Measurements from ENCODE around the gene CATSPERD. TPM values are rescaled to one million over a fixed set of nuclear protein-coding genes. Genes with fewer than 3 reads are reported as not detected.

The CATSPERD gene
- total RNA-seq, 2 donors from 2014 or later = 0.41 TPM; not detected in 1

DNA sequence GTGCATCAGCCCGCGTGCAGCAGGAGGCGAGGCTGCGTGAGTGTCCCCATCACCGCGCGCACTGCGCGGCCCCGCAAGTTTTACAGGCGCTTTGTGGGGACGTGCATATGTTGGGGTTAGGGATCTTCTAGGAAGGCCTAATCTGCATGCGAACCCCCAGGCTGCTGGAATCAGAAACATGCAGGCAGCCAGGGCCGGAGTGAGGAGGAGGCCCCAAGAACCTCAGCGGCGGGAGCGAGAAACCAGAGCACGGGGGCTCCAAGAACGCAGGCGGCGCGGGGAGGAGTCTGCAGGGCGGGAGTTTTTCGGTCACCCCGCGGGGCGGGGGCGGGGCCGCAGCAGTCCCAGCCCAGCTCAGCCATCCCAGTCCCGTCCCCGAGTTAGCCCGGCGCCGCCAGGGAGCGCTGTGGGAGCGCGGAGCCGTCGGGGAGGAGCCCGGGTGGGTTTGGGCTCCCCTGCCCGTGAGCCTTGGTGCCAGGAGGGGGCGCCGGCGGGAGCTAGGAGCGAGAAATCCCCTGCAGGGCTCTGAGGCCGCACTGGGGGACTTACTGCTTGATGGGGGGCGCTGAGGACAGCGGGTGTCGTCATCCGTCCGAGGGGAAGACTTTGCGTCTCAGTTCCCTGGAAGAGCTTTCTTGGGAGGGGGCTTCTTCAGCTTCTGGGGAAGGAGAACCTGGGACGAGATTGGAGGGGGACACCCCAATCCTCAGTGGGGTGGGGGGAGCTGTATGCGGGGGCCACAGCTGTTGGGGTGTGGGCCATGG, 83.5 kb downstream of the CATSPERD start:
- H3K36me3 ChIP-seq = no peaks in the 10 kb centered on the region
- TF ChIP-seq, protein P1, sequence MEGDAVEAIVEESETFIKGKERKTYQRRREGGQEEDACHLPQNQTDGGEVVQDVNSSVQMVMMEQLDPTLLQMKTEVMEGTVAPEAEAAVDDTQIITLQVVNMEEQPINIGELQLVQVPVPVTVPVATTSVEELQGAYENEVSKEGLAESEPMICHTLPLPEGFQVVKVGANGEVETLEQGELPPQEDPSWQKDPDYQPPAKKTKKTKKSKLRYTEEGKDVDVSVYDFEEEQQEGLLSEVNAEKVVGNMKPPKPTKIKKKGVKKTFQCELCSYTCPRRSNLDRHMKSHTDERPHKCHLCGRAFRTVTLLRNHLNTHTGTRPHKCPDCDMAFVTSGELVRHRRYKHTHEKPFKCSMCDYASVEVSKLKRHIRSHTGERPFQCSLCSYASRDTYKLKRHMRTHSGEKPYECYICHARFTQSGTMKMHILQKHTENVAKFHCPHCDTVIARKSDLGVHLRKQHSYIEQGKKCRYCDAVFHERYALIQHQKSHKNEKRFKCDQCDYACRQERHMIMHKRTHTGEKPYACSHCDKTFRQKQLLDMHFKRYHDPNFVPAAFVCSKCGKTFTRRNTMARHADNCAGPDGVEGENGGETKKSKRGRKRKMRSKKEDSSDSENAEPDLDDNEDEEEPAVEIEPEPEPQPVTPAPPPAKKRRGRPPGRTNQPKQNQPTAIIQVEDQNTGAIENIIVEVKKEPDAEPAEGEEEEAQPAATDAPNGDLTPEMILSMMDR (IDR thresholded peaks at IDR 0.05) = peak; percentile 68
- no peak for ATAC-seq (ENCODE audit: insufficient number of reproducible peaks, low FRiP score, low read depth)
- peak overlapping the region; percentile 61 for H3K4me3 ChIP-seq
- no peak for DNase-seq (ENCODE audit: low spot score)
- no peaks in the 10 kb centered on the region for H3K9me3 ChIP-seq
- peaks cover 4 to 7% of the 10 kb centered on the region in 2 donors for H3K4me1 ChIP-seq (ENCODE audit: control insufficient read depth in 1 of 2, low read depth in 2 of 2)
- H3K27me3 ChIP-seq (replicated peaks; ENCODE audit: insufficient read depth) = peaks cover 16% of the 10 kb centered on the region
- H3K27ac ChIP-seq = peak overlapping the region in 1 of 2 donors; percentile 34

DNA sequence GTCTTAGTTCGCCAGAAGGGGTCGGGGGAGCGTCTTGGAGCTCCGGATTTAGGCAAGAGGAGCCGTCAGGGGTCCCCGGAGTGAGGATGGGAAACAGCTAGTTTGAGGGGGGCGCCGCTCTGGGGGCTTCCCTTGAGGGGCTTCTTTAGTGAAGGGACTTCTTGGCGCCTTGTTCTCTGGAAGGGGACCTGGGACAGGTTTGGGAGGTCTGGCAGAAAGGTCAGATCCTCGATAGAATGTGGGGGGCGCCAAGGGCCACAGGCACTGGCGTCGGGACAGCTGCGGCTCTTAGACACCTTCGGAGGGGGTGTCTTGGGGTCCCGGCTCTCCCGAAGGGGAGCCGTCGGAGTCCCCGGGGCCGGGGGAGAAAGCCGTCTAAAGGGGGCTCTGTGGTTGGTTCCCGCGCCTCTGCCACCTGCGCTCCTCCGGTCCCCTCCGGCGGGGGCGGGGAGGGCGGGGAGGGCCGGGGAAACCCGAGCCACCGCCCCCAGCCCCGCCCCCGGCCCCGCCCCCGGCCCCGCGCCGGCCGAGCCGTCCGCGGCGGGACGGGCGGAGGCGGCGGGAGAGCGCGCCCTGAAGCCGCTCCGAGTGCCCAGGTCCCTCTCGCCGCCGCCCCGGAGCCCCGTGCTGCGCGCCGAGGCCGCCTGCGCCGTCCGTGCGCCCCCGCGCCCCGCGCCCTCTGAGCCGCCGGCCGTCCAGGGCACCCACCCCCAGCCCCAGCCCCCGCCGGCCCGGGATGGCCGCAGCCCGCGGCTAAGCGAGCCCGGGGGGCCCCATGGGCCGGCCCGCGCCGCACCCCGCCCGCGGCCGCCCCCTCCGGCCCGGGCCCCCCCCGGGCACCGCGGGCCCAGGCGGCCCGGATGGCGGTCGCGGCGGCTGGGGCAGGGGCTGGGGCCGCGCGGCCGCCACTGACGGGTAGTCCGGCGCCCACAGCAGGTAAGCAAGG, 84.4 kb downstream of the CATSPERD start, which contains the start of gene NRTN:
Gene NRTN, plus strand, starts transcription at position 552 of the 946 bp plus-strand sequence. CDS start 19,099 bp downstream, outside the sequence.
- Histone ChIP-seq H3K36me3 (no peaks in the 10 kb centered on the region), H3K27ac (peak within 1 kb of the TSS in 1 of 2 donors; percentile 34), H3K27me3 (replicated peaks; ENCODE audit: insufficient read depth) (peaks cover 16% of the 10 kb centered on the region), H3K9me3 (no peaks in the 10 kb centered on the region), H3K4me3 (peak within 1 kb of the TSS; percentile 61), H3K4me1 (ENCODE audit: control insufficient read depth in 1 of 2, low read depth in 2 of 2) (peaks cover 4 to 7% of the 10 kb centered on the region in 2 donors)
- ATAC-seq (ENCODE audit: insufficient number of reproducible peaks, low FRiP score, low read depth) = no peak
- TF ChIP-seq, protein P1 (IDR thresholded peaks at IDR 0.05) = no peak
- DNase-seq (ENCODE audit: low spot score) = no peak

DNA sequence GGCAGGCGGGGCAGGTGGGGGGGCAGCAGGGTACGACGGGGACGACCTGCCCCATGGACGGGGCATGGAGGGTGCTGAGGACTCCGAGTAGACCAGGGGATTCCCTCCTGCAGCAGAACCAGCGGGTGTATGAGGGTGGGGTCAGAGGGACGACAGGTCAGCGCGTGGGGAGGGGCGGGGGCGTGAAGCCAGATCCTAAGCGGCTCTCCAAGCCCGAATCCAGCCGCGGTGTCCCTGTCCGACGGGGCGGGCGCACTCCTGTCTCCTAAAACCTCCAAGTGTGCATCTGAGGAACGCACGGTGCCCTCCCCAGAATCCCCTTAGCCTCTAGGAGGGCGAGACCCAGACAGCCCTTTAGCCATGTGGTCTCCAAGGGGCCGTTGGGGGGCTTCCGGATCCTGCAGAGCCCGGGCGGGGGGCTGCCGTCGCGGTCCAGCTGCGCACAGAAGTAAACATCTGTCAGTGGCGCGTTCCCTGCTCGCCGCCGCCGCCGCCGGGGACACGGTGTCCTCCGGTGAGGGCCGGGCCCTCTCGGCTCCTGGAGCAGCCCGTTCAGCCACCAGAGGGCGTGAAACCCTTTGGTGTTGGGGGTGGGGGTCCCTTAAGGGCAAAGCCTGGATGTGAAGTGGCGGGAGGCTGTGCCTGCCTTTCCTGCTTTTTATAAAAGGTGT, 85.2 kb downstream of the CATSPERD start:
- Histone ChIP-seq H3K4me1 (ENCODE audit: control insufficient read depth in 1 of 2, low read depth in 2 of 2) (peaks cover 4 to 7% of the 10 kb centered on the region in 2 donors), H3K9me3 (no peaks in the 10 kb centered on the region), H3K27ac (no peak overlapping the region), H3K27me3 (replicated peaks; ENCODE audit: insufficient read depth) (peaks cover 16% of the 10 kb centered on the region), H3K36me3 (no peaks in the 10 kb centered on the region), H3K4me3 (no peak overlapping the region)
- ATAC-seq (ENCODE audit: insufficient number of reproducible peaks, low FRiP score, low read depth) = no peak
- no peak for DNase-seq (ENCODE audit: low spot score)
- TF ChIP-seq, protein P1 (IDR thresholded peaks at IDR 0.05) = peak; percentile 47

DNA sequence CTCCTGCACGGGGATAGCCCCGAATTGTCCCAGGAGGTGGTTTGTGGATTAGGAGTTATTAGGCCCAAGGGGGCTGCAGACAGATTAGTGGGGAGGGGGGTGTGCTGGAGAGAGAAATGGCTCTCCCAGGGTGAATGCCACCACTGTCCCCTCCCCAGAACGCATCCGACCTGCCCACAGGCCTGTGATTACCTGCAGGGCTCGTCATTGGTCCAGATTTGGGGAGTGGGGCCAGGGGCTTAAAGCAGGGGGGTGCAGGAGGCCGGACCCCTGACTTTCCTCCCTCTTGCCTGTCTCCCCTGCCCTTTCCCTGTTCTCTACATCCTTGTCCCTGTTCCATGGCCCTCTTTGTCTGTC, 85.7 kb downstream of the CATSPERD start:
- H3K4me3 ChIP-seq = no peak overlapping the region

More for the DNA sequence above, 85.7 kb downstream of the CATSPERD start:
- TF ChIP-seq, protein P1 (IDR thresholded peaks at IDR 0.05) = no peak
- ATAC-seq (ENCODE audit: insufficient number of reproducible peaks, low FRiP score, low read depth) (no peak), DNase-seq (ENCODE audit: low spot score) (no peak)
- H3K27ac ChIP-seq = no peak overlapping the region
- no peaks in the 10 kb centered on the region for H3K9me3 ChIP-seq
- no peaks in the 10 kb centered on the region for H3K36me3 ChIP-seq
- H3K4me1 ChIP-seq (ENCODE audit: control insufficient read depth in 1 of 2, low read depth in 2 of 2) = peaks cover 4 to 7% of the 10 kb centered on the region in 2 donors
- H3K27me3 ChIP-seq (replicated peaks; ENCODE audit: insufficient read depth) = peaks cover 16% of the 10 kb centered on the region

Measured in thoracic aorta (tissue), 2 donors.